Lower lobe of right lung (tissue), 2 donors: ENCODE results near the gene C9. TPM values are rescaled to one million over a fixed set of nuclear protein-coding genes. Genes with fewer than 3 reads are reported as not detected.

ENCODE experiments used
- ATAC-seq, 2 donors: fragments of 200-7000 bp; cut with Tn5 transposase; one replicate each; pipeline ENCODE4 v1.9.1; 2020 to 2022; ENCODE audit warnings: mild to moderate bottlenecking in 2 of 2, moderate library complexity in 2 of 2
- DNase-seq: peaks from one replicate; pipeline ENCODE4 v3.0.0-alpha.2; 2020
- H3K27ac ChIP-seq: fragments of 200-600 bp; one replicate; pipeline ENCODE4 v1.8.0; 2022
- H3K27me3 ChIP-seq: fragments of 200-600 bp; one replicate; pipeline ENCODE4 v1.8.0; 2022; ENCODE audit warnings: low read depth
- H3K36me3 ChIP-seq: fragments of 200-600 bp; one replicate; pipeline ENCODE4 v1.8.0; 2022; ENCODE audit warnings: mild to moderate bottlenecking
- H3K4me1 ChIP-seq: fragments of 200-600 bp; one replicate; pipeline ENCODE4 v1.8.0; 2022
- H3K4me3 ChIP-seq: fragments of 200-600 bp; one replicate; pipeline ENCODE4 v1.8.0; 2022; ENCODE audit warnings: mild to moderate bottlenecking
- H3K9me3 ChIP-seq: fragments of 200-600 bp; one replicate; pipeline ENCODE4 v1.8.0; 2022
- CTCF ChIP-seq: fragments of 200-600 bp; IDR thresholded peaks from one replicate; pipeline ENCODE4 v1.8.0; 2022; ENCODE audit warnings: antibody characterized with exemption, mild to moderate bottlenecking
- intact Hi-C: fragments of 100-400 bp; cut with DNase I; formaldehyde crosslinking; loops from one replicate; pipeline ENCODE4 v1.11.0; 2022
- total RNA-seq: library from RNA; stranded (reverse); fragmentation: NEBNext Ultra II Directional; extraction: Animal tissue kit (Norgen Biotek cat#: 25700); gene quantifications from one replicate; pipeline ENCODE4 v1.2.1, GENCODE V29; 2021
- donor health status: DM: no; HTN: yes; CAD: no; lungs with severe emphysema.

The C9 gene
- total RNA-seq, 1 donor from 2014 or later = 0.27 TPM

- no peak overlapping the region for H3K4me3 ChIP-seq
- ATAC-seq (no peak), DNase-seq (no peak)
- H3K27me3 ChIP-seq = no peaks in the 10 kb centered on the region
- TF ChIP-seq CTCF = no peak
- no peak overlapping the region for H3K27ac ChIP-seq
- H3K4me1 ChIP-seq = peaks cover 59% of the 10 kb centered on the region
- no peaks in the 10 kb centered on the region for H3K9me3 ChIP-seq
- intact Hi-C loops = no loop called here
- peaks cover 25% of the 10 kb centered on the region for H3K36me3 ChIP-seq
Observed at GRCh38 chr5:39396843-39397242, 32.5 kb upstream of the C9 start.

GRCh38 chr5:39395521-39395920 lies 31.2 kb upstream of the C9 start:
- H3K4me1 ChIP-seq = peaks cover 47% of the 10 kb centered on the region
- H3K4me3 ChIP-seq = no peak overlapping the region
- H3K36me3 ChIP-seq = peaks cover 38% of the 10 kb centered on the region
- TF ChIP-seq CTCF = no peak
- DNase-seq = no peak
- peak overlapping the region; percentile 32 for H3K27ac ChIP-seq
- H3K27me3 ChIP-seq = no peaks in the 10 kb centered on the region
- ATAC-seq = no peak
- intact Hi-C loops = no loop called here
- H3K9me3 ChIP-seq = no peaks in the 10 kb centered on the region

DNA sequence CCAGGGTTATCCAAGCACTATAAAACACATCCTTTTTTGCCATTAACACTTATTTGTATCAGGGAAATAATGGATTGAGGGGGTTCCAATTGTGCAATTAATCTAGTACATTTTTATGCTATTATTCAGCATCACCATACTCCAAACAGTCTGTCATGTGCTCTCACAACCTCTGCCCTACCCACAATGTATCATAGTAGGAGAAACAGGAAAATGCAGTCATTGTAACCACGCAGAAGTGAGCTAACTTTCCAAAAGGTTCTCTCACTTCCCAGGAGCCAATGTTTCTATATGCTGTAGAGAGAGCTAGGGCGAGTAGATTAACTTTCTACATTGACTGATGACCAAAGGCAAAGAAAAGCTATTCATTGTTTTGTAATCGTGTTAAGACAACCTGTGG lies 30.7 kb upstream of the C9 start:
- Histone ChIP-seq H3K27me3 (no peaks in the 10 kb centered on the region), H3K4me3 (no peak overlapping the region), H3K4me1 (peaks cover 42% of the 10 kb centered on the region), H3K27ac (peak overlapping the region; percentile 32), H3K9me3 (no peaks in the 10 kb centered on the region), H3K36me3 (peaks cover 44% of the 10 kb centered on the region)
- peak; percentile 60 to 65 for ATAC-seq
- no peak for DNase-seq
- no peak for TF ChIP-seq CTCF
- intact Hi-C loops = no loop called here

- no peak overlapping the region for H3K4me3 ChIP-seq
- no peaks in the 10 kb centered on the region for H3K27me3 ChIP-seq
- no peak for ATAC-seq
- no peaks in the 10 kb centered on the region for H3K9me3 ChIP-seq
- no peak for TF ChIP-seq CTCF
- H3K27ac ChIP-seq = no peak overlapping the region
- H3K36me3 ChIP-seq = peaks cover 79% of the 10 kb centered on the region
- no peak for DNase-seq
- intact Hi-C loops = no loop called here
- peaks cover 10% of the 10 kb centered on the region for H3K4me1 ChIP-seq
Observed at GRCh38 chr5:39390945-39391344, 26.6 kb upstream of the C9 start.

- intact Hi-C loops = no loop called here
- H3K27ac ChIP-seq = no peak overlapping the region
- no peak for ATAC-seq
- H3K36me3 ChIP-seq = peaks cover 85% of the 10 kb centered on the region
- no peaks in the 10 kb centered on the region for H3K27me3 ChIP-seq
- no peaks in the 10 kb centered on the region for H3K9me3 ChIP-seq
- no peak overlapping the region for H3K4me3 ChIP-seq
- H3K4me1 ChIP-seq = no peaks in the 10 kb centered on the region
- no peak for TF ChIP-seq CTCF
- no peak for DNase-seq
Observed at GRCh38 chr5:39387293-39387692, 23.0 kb upstream of the C9 start.

GRCh38 chr5:39384271-39384670 lies 20.0 kb upstream of the C9 start:
- H3K36me3 ChIP-seq = peaks cover 83% of the 10 kb centered on the region
- DNase-seq (no peak), ATAC-seq (no peak)
- H3K27ac ChIP-seq = no peak overlapping the region
- no peaks in the 10 kb centered on the region for H3K4me1 ChIP-seq
- no peak overlapping the region for H3K4me3 ChIP-seq
- H3K27me3 ChIP-seq = no peaks in the 10 kb centered on the region
- intact Hi-C loops = no loop called here
- no peaks in the 10 kb centered on the region for H3K9me3 ChIP-seq
- TF ChIP-seq CTCF = no peak
